Activated CD4-positive, CD25-positive, alpha-beta regulatory T cell treated with anti-CD3 and anti-CD28 coated beads, Interleukin-2, amount 50 U/mL, for 72 hours (primary cell): ENCODE data around the gene TESMIN.

Source experiments
- DNase-seq: peaks from one replicate; pipeline ENCODE4 v3.0.0; 2021

The TESMIN gene

DNA sequence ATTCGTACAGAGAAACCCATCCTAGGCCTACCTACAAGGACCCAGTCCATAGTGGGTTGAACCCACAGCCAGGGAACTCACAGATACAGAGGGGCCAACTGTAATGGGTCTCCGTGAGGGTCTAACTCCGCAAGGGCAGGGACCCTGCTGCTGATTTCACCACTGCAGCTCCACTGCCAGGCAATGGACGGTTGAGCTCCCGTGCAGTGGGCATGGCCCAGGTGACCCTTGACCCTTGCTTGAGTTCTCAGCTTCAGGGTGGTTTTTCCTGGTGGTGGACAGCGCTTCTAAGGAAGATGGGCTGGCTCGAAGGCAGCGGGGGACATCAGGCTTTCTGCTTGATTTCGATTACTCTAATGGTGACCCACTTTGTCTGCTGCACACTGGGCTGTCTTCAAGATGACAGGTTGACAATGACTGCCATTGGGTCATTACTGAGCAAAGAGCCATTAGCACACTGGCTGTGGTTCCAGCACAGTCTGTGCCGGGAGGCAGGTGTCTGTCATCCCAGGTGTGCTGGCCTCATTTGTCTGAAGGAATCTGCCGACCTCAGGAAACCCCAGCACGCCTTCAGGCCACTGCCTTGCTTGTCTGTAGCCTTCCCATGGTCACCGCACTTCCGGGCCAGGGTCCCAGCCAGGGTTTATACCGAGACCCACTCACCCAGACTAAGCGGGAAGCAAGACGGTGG is 70.6 kb downstream of the TESMIN start:
- no peak for DNase-seq

DNA sequence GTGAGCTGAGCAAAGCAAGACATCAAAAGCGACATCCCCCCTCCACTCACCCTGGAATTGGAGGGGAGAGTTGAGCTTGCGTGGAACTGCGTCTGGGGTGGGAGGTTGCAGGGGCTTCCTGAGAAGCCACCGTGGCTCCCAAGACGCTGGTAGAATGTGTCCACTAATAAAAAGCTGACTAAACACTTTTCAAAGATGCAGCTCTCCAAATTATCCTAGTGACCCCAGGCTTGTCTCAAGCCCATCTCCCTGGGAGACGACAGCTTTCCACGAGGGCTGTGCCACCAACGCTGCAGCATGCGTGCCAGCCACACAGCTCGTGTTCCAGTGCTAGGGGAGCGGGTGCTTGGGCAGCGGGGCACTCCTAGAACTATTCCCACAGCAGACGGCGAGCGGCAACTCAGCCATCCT is 73.3 kb downstream of the TESMIN start:
- no peak for DNase-seq

DNA sequence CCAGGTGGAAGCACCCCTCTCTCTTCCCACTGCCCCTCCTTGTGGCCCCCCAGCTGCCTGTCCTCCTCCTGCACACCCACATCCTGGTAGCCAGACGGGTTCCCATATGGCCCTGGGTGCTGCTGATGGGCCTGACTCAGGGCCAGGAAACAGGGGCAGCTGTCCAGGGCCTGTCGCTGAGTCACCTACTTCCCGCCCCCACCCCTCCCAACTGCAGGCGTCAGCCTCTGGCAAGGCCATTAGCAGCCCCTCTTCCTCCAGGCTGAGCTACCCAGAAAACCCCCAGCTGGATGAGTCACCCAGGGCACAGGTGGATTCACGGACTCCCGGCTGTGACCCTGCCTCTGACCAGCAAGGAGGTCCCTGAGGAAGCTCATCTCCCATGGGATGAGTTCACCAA is 73.9 kb downstream of the TESMIN start:
- DNase-seq, result no peak

DNA sequence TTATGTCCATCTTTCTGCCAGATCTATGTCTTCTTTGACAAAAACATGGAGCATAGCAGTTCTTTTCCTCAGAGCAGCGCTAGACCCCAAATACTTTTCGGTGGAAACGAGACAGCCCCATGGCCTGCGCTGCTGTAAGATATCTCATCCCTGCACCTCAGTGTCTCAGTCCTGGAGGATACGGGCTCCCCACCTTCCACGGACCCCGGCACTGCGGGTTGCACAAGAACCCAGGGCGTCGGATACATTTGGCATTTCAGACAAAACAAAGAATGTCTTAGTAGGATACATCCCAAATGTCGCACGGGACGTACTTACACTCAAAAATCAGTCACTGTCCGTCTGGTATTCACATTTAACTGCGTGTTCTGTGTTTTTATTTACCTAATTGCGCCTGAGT is 76.9 kb downstream of the TESMIN start:
- no peak for DNase-seq

DNA sequence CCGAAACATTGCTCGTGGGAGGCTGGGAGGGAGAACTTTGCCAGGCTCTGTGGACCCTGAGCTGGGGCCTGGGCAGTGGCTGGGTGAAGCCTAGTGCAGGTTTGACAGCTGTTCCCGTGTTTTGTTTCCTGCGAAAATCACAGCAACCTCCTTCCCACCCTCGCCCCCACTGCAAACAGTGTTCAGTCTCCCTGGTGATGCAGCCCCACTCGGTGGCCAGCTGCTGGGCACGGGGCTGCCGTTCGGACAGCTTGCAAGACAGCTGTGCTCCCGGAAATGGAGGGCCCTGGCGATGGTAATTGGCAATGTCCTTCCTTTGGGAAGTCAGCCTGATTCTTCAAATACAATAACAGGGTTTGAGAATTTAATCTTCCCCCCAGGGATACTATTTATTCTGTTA is 77.3 kb downstream of the TESMIN start:
- DNase-seq, result no peak

DNA sequence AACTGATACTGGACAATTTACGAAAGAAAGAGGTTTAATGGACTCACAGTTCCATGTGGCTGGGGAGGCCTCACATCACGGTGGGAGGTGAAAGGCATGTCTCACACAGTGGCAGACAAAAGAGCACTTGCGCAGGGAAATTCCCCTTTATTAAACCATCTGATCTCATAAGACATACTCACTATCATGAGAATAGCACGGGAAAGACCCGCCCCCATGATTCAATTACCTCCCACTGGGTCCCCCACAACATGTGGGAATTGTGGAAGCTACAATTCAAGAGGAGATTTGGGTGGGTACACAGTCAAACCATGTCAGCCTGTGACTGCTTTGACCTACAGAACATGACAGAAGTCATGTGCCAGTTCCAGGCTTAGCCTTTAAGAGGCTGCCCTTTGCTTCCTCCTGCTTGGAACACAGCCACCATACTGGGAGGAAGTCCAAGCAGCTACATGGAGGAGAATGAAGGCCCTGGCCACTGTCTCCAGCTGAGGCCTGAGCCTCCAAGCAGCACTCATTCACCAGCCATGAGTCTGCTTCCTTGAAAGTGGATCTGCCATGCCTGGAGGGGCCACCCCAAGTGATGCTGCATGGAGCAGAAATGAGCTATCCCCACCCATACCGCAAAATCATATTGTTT is 77.9 kb downstream of the TESMIN start:
- DNase-seq, result no peak

DNA sequence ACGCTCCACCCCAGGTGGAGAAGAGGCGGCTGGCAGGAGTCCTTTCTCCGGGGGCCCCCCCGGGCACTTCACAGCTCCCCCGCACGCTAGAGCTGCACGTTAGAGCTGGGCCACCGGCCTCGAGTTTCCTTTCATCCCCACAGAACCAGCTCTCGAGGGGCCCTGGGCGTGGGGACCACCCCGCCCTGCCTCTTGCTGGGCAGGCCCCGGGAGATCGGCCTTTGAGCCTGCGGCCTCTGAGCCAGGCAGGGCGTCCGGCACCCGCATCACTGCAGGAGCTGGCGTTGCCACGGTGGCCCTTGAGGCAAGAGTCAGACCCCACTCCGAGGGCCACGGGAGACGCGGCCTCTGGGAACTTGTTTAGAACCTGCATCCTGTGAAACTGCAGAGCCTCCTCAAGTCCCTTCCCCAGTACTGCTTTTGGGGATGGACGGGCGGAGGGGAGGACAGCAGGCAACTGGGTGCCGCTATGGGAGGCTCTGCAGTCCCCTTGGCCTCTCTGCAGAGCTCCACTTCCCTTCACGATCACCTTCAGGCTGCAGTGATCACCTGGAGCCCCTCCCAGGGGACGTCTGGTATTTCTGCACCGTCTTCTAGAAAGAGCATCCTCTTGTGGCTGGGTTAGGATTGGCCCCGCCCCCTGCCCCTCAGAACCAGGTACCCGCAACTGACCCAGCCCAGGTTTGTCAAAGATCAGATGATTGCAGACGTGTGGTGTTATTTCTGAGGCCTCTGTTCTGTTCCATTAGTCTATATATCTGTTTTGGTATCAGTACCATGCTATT is 80.9 kb downstream of the TESMIN start:
- DNase-seq, result no peak

DNA sequence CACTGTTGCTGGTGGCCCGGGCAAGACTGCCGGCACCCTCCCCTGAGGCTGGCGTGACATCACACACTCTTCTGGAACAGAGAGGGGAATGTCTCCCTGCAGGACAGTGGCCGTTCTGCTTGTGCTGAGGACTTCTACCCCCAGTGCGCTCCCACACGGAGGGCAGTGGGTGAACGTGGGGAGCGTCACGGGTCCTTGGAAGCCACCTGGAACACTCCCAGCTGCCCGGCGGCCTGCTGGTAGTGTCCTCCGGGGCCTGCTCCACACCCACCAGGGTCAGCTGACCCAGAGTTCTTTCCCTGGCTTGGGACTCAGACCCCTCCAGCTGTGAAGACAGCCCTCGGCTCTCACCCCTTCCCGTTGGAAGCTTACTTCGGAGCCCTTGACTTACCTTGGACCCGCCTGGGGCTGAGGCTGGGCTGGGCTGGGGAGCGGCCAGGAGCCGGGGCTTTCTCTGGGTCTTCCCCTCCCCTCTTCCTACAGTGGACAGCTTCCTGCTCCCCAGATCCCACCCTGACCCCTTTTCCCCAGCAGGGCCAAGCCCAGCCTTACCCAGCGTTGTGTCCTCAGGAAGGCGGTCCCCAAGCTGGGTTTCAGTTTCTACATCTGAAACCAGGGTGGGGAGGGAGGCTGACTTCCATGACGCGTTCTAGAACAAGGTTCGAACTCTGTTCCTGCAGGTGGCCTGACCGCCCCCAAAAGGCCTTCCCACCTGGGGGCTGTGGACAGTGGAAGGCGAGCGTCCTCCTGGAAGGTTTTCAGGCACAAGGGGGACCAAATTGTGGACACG is 81.8 kb downstream of the TESMIN start:
- DNase-seq, result no peak

DNA sequence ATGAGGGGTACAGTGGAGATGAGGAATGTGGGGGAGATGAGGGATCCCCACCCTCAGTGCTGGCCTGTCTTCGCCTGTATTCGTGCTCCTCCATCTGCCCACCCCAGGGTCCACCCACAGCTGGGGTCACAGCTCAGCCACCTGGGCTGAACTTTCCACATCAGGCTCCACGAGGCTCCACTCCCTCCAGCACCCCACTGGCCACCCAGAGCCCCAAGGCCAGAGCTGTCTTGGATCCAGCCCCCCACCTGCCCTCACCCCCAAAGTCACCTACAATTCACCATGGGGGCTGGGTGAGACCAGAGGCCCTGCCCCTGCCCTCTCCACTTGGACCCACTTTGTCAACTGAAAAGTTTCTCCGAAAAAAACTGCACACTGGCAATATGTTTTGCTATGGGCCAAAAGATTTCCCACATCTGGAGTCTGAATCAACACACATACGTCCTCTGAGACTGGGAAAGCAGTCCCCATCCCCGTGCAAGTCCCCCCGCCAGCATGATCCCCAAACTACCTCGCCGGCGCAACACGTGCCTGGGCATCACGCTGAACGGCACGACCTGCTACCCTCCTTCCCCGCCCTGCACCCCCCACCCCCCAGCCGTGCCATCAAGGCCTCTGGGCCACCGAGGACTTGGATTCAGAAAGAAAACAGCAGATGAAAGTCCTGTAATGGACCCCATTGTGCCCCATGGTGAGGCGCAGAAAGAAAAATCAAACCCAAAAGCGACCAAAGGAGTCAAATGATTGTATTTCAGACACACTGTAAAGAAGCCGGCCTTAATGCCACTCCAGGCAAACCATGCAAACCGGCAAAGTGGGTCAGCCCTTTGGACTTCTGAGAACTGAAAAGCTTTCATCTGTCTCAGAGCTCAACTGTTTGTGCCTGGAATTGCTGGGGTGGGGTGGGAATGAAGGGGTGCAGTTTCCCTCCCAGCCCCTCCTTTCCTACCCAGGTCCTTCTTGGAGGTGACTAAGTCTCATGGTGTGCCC is 83.5 kb downstream of the TESMIN start:
- no peak for DNase-seq

DNA sequence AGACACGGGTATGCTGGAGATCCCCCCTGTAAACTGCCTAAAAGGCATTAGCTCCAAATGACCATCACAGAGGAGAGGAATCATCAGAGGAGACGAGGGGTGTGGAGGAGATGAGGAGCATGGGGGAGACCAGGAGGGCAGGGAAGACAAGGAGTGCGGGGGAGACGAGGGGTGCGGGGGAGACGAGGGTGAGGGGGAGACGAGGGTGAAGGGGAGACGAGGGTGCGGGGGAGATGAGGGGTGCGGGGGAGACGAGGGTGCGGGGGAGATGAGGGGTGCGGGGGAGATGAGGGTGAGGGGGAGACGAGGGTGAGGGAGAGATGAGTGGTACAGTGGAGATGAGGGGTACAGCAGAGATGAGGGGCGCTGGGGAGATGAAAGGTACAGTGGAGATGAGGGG is 84.5 kb downstream of the TESMIN start:
- DNase-seq, result no peak

DNA sequence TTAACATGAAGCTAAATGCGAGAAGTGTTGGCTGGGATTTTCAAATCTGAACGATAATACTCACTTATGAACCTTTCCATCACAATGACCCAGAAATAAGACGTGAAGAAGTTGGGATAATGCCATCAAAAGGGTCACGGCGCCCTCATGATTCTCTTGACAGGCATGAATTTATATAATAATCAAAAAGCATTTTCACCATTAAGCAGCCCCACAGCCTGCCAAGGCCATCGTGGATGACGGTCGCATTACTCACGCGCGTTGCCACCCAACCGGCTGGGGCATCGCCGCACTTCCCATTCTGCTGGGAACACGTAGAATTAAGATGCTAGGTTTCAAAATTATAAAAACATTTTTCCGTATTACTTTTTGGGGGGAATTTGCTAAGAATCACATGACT is 85.9 kb downstream of the TESMIN start:
- no peak for DNase-seq

DNA sequence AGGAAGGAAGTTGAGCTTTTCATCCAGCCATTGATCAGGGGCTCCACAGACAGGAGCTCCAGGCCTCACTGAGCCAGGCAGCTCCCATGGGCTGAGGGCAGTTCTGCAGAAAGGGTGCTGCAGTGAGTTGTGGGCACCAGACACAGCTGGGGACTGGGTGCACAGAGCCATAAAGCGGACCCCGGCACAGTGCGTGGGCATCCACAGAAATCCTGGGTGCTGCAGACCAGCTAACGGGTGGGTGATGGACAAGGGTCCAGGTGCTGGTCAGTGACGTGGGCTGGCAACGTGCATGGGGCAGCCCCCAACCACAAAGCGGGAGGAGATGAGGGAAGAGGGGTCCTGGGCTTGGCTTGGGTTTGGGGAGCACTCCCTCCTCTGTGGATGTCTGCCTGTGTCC is 86.4 kb downstream of the TESMIN start:
- DNase-seq, result no peak

DNA sequence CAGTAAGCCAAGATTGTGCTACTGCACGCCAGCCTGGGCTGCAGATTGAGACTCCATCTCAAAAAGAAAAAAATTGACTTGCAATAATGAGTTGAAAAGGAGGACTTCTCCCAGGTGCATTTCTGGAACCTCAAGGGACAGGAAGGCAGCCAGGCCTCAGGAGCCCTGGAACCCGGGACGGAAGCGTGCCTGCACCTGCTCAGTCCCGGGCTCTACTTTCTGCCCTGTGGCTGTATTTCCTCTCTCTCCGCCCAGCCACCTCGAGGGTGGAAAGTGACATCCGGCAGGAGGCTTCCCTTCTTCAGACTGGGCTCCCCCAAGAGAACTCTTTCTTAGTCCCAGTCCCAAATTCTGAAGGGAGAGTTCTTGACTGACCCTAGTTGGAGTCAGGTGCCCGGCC is 87.2 kb downstream of the TESMIN start:
- DNase-seq, result no peak

DNA sequence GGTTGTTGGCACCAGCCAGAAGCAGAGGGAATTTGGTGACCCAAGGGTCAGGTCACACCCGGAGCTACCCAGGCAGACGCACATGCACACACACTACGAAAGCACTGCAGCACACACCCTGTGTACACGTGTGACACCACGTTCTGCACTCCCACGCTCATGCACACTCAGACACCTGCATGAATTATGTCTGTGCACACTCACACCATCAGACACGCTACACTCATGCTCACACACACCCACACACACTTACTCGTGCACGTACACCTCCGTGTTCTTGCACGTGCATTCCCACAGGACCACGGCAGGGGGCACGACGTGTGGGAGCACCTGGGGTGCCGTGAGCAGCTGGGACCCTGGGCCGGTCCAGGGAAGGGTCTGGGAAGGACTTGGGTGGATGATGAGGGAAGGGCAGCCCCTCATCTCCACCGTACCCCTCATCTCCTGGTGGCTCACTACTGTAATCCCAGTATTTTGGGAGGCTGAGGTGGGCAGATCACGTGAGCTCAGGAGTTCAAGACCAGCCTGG is 87.8 kb downstream of the TESMIN start:
- DNase-seq, result no peak

DNA sequence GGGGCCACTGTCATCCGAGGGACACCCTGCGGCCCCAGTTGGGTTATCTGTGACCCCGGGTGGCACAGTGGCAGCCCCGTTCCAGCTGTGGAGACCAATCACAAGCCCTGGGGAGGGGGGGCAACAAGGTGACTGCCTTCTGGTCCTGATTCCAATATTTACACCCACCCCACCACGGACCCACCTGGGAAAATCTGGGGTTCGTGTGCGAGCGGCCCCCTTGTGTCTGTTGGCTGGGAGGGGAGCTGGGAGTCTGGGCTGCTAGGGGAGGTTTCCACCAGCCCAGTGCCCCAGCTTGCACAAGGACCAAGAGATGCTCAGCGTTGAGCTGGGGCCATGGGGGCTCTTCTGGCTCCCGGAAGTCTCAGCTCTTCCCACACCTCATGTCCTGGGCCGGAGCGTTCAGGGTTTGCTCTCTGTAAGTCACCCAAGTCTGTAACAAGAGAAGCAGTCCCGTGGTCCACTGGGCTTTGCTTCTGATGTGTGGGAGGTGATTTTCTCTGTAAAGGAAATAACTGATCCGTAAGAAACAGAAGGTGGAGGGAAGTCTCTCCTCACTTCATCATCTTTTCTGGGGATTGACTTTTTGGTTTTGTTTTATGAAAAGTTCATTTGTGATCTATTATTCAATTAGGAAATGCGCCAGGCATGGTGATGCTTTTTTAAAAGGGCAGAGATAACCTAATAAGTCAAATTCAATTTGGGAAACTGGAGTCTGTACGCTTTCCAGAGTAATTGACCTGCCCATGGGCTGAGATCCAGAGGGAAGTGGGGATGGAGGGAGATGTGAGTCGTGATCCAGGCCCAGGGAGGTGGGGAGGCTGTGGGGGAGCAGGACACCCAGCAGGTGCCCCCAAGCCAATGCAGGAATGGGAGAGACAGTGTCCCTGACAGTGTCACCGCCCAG is 89.4 kb downstream of the TESMIN start:
- no peak for DNase-seq

DNA sequence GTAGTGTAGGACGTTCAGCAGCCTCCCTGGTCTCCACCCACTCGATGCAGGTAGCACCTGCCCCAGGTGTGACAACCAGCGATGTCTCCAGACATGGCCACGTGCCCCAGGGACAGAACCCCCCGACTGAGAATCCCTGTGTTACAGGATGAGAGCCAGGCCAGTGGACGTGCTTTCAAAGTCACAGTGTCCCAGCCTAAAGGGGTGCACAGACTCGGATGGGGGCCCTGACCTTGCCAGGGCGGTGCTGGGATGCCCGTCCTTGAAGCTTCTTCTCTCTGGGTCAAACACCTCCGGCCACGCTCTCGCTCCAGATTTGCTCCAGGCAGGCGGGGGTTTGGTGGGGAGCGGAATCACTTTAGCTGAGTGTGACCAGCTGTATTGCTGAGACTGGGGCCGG is 90.3 kb downstream of the TESMIN start:
- no peak for DNase-seq

DNA sequence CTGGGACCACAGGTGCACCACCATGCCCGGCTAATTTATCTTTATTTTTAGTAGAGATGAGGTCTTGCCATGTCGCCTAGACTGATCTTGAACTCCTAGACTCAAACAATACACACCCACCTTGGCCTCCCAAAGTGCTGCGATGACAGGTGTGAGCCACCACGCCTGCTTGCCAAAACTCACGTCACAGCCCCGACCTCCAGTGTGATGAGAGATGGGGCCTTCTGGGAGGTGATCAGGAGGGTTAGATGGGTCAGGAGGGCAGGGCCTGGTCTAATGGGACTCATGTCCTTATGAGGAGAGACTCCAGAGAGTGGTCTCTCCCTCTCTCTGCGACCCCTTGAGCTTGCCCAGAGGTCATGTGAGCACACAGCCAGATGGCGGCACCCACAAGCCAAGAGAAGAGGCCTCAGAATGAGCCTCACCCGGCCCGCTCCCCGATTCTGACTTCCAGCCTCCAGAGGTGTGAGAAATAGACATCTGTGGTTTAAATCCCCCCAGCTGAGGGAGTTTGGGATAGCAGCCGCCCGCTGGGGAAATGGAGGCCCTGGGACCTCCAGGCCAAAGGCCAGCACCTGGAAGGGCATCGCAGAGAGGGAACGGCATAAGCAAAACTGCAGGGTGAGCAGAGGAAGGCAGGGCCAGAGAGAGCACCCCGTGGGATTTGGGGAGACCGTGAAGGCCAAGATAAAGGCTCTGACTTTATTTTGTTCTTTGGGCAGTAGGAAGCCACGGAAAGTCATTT is 91.1 kb downstream of the TESMIN start:
- DNase-seq, result no peak

DNA sequence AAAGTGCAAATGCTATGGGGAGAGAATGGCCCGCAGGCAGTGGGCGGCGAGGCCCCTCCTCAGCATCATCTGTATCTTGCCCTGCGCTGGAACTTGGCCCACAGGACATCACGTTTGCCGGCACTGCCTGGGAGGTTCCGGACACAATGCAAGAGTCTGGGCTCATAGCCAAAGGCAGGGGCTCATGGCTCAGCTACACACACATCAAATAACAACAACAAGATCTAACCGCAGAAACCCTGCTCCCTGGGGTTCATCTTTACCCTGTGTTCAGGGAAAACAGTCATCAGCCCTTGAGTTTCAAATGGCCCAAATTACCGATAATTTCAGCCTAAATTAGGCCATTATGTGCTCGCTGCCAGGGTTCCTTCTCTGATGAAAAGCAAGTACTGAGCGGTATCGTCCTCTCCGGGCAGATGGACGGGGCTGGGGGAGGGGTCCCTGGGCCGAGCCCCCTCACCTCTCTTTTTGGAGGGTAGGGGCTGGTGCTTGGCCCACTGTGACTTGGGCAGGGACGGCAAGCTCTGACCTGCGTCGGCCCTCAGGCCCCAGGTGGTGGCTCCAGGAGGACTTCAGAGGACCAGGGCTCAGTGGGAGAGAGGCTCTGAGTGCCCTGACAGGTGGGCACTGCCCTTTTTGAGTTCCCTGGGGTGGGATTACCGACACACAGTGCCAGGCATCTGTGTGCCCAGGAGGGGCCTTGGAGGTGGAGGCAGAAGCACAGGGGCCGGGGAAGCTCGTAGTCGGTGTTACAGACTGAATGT is 92.0 kb downstream of the TESMIN start:
- DNase-seq, result no peak

DNA sequence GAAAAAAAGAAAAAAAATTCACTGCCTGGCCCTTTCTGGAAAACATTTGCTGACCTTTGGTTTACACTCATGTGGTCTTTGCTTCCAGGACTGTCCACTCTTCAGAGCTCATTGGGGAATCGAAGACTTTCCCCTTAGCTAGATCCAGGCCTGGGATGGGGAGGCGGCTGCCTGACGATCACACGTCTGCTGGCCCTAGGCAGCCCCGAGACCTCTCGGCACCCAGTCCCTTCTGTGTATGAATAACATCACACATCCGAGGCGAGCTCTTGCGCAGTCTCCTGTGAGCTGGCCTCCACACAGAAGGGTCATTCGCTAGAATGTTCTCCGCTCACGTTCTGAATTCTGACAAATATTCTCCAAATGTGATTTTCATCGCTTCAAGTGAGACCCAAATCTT is 92.7 kb downstream of the TESMIN start:
- no peak for DNase-seq
